EL (cell line): ENCODE measurements around the gene CCDC60.

Experiments
- DNase-seq: peaks from one replicate; pipeline ENCODE4 v3.0.0-alpha.2; 2016

Gene CCDC60

GRCh38 chr12:119556854-119557253 is 222.3 kb downstream of the CCDC60 start:
- no peak for DNase-seq

DNA sequence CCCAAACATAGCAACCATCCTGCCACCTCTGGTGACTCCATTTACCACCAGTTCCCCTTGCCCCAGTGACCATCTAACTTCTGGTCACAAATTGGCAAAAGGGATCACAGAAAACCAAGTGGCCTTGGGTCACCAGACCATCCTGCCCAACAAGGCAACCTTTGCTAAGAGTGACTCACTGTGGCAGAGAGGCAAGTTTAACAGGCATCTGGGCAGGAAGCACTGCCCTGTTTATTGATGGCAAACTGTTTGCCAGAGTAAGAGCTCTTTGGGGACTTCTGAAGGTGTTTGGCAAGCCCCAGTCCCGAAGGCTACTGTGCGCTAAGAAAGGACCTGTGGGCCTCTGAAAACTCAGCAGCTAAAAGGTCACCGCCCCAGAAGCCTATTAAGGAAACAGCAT is 230.9 kb downstream of the CCDC60 start:
- DNase-seq: no peak

DNA sequence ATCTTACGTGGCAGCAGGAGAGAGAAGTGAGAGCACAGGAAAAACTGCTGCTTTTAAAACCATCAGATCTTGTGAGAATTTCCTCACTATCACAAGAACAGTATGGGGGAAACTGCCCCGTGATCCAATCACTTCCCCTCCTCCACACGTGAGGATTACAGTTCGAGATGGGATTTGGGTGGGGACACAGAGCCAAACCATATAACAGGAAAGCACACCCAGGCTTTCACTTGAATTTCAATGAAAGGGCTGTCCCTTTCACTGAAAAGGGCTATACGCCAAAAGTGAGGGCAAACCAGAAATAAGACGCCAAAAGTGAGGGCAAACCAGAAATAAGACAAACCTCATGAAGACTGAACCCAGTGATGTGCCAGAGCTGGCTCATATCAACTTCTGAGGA is 236.2 kb downstream of the CCDC60 start:
- DNase-seq: no peak

DNA sequence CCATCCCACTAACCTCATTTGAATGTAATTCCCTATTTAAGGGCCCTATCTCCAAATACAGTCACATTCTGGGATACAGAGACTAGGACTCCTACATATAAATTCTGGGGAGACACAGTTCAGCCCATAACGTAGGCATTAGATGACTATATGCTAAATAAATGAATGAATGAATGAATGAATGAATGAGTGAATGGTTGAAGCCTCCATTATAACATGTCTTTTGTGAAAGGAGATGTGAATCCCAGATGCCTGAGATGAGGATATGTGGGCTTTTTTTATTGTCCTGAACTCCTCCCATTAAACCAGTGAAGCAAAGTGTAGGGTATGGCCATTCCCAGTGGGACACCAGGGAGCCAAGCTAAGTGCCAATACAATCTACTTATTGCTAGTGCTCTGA is 238.6 kb downstream of the CCDC60 start:
- no peak for DNase-seq

GRCh38 chr12:119574255-119574654 is 239.7 kb downstream of the CCDC60 start:
- no peak for DNase-seq

DNA sequence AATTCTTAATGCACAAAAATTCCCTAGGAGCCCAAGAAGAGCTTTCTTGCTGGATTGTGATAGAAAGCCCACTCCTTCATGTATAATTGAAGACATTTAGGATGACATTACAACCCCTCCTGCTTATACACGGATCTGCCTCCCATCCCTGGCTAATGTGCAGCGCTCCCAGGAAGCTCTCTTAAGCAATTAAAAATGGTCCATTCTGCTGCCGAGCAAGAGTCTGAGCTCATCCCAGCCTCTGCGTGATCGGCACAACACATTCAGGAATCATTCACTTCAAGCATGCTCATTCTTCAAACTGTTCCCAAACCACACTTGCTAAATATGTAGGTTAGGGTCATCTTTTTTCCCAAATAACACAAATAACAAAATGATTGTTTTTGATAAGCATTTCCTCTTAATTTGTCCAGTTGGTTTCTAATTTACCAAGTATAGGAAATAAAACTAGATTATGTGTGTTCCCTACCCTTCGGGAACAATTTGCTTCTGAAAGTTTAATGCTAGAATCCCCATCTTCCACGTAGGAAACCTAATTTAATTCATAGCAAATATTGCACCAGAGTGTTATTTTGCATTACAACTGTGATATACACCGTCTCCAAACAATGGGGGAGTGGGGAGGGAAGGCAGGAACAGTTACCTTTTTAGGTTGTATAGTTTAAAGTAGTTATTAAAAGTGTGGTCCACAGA is 241.7 kb downstream of the CCDC60 start:
- DNase-seq: no peak

DNA sequence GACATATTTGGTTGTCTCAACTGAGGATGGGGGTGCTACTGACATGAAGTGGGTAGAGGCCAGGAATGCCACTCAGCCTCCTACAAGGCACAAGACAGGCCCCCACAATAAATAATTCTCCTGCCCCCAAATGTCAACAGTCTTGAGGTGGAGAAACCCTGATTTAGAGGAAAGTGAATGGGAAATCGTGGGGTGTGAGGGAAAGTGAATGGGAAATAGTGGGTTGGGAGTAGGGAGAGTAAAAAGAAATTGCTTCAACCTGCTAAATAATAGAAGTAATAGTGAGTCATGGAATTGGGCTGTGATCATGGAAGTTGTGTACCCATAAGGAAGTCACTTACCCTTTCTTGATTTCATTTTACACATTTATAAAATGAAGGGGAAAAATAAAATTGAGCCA is 242.4 kb downstream of the CCDC60 start:
- DNase-seq: no peak

DNA sequence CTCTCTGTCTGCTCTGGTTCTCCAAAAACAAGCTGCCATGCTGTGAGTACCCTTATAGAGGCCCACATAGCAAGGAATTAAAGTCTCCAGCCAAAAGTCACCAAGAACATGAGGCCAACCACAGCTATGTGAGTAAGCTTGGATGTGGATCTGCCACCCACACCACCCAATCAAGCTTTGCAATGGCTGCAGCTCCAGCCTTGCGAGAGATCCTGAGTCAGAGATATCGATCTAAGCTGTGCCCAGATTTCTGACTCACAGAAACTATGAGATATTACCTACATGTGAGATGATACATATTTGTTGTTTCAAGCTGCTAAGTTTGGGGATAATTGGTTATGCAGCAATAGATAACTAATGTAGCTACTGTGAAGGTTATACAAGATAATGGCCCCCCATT is 243.6 kb downstream of the CCDC60 start:
- peak; percentile 15 for DNase-seq

GRCh38 chr12:119589097-119589496 is 254.6 kb downstream of the CCDC60 start:
- no peak for DNase-seq

DNA sequence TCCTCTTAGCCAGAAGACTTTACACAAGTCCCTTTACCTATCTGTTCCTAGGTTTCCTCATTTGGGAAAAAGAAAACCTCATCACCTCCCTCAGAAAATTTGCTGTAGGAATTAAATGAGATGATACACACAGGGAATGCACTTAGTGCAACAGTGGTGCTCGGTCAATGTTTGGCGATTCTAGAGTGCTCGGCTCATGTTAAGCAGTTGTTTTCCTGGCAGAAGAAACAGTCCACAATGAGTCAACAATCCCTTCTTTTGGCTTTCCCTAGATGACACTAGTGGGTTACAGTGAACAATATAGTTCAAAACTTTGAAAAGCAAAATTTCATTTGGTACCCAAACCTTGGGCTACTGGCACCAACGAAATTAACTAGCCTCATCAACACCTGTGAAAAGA is 255.1 kb downstream of the CCDC60 start:
- DNase-seq: no peak
